ENCODE measurements around the gene GRM3.

DNA sequence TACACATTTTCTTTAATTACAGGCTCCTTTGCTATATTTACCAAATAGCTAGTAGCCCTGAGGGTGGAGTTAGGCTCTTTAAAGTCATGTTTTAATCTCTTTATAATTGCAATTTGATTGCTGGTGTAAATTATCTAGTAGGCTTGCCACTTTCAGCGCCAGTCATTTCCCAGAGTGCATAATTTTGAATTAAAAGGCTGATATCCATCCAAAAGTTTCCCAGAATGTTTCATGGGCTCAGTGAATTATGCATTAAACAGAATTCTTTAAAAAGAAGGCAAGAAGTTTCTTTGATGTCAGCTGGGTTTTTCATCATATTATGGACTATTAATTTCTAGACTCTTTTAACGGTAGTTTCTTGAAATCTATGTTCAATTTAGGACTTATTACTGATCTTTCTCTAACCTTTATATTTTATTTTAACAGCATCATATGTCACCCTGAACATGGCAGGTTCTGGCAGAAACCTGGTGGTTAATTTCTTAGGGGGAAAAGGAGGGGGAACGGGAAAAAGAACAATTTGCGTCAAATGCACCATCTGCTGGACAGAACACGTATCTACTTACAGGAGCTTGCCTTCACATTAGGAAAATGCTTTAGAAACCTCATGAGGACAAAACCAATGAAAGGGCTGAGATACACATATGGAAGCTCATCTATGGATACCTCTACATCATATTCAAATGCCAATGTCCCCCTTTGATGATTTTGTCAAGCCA is 171.1 kb downstream of the GRM3 start:
- no peak for TF ChIP-seq CTCF (IDR thresholded peaks at IDR 0.05)
- no peak for TF ChIP-seq POLR2A (IDR thresholded peaks at IDR 0.05; ENCODE audit: low read depth)
- TF ChIP-seq EP300 (IDR thresholded peaks at IDR 0.05) = no peak
- no peak for TF ChIP-seq POLR2AphosphoS5 (IDR thresholded peaks at IDR 0.05)

Data from esophagus muscularis mucosa (tissue), 4 donors.